Type B pancreatic cell (in vitro differentiated cells): ENCODE results near the gene ZSWIM7. TPM values are rescaled to one million over a fixed set of nuclear protein-coding genes. Genes with fewer than 3 reads are reported as not detected.

Experiments
- DNase-seq: peaks from one replicate; pipeline ENCODE4 v3.0.0; 2021; ENCODE audit warnings: mixed read lengths; ENCODE audit not compliant: unreplicated experiment; ENCODE audit errors: extremely low spot score
- H3K27ac Mint-ChIP-seq: 2 replicates; pipeline ENCODE4 v1.8.0; 2021; ENCODE audit warnings: mild to moderate bottlenecking, mixed read lengths
- H3K27me3 Mint-ChIP-seq: 2 replicates; pipeline ENCODE4 v1.8.0; 2021; ENCODE audit warnings: mixed read lengths
- H3K36me3 Mint-ChIP-seq: 2 replicates; pipeline ENCODE4 v1.8.0; 2021; ENCODE audit warnings: mixed read lengths
- H3K4me1 Mint-ChIP-seq: one replicate; pipeline ENCODE4 v1.8.0; 2021; ENCODE audit warnings: mixed read lengths; ENCODE audit not compliant: unreplicated experiment
- H3K4me3 Mint-ChIP-seq: 2 replicates; pipeline ENCODE4 v1.8.0; 2021; ENCODE audit warnings: mild to moderate bottlenecking, mixed read lengths
- H3K9me3 Mint-ChIP-seq: 2 replicates; pipeline ENCODE4 v1.8.0; 2021; ENCODE audit warnings: mixed read lengths
- CTCF ChIP-seq: fragments of 200-600 bp; sonication (generic); conservative IDR thresholded peaks from 2 replicates; pipeline ENCODE4 v1.5.0; 2021; ENCODE audit warnings: antibody characterized with exemption, mild to moderate bottlenecking
- total RNA-seq: library from RNA; stranded (reverse); gene quantifications from 2 replicates; pipeline ENCODE4 v1.2.1, GENCODE V29; 2021; ENCODE audit warnings: low replicate concordance

ZSWIM7 gene
- total RNA-seq, 1 donor from 2014 or later: 26.4 TPM

DNA sequence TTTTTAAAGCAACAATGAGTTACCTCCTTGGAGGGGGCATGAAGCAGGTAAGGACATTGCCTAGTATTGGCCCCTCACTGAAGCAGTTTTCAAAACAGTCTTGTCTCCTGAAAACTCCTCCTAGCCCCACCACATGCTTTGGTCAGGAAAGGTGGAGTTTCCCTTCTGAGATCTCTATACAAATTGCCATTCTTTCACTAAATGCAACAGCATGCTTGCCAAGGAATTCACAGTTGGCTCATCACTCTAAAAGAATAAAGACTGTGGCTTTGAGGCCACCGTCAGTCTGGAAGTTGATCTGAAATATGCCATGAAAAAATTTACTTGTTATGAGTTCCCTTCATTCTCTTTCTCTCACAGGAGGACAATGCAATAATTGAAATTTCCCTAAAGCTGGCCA lies 4.3 kb upstream of the ZSWIM7 start:
- Mint-ChIP-seq H3K4me1 (peaks cover 12% of the 10 kb centered on the region), H3K9me3 (no peaks in the 10 kb centered on the region), H3K36me3 (peaks cover 44% of the 10 kb centered on the region), H3K27me3 (no peaks in the 10 kb centered on the region), H3K4me3 (no peak overlapping the region), H3K27ac (no peak overlapping the region)
- DNase-seq: no peak
- TF ChIP-seq CTCF: no peak

DNA sequence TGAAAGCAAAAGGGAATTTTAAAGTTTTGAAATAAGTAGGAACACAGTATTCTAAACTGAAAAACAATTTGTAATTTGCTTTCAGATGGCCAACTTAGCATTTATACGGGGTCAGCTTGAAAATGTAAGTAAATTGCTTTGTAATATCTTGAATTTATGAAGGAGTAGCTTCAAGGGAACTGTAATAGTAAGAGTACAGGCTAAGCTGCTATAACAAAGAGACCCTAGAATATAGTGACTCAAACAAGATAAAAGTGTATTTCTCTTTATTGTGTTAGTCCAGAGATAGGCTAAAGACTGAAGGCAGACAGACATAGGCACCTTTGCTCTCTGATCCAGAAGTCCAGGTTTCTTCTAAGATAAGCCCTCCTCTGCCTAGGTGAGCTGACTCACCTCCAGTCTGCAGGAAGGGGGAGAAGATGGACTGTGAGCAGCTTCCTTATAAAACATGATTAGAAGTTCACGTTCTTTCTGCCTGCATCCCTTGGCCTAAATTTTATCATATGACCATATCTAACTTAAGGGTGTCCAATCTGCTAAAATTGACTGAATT lies 3.3 kb upstream of the ZSWIM7 start:
- TF ChIP-seq CTCF: no peak
- Mint-ChIP-seq H3K9me3 (no peaks in the 10 kb centered on the region), H3K36me3 (peaks cover 34% of the 10 kb centered on the region), H3K27me3 (no peaks in the 10 kb centered on the region), H3K4me3 (no peak overlapping the region), H3K27ac (no peak overlapping the region), H3K4me1 (peaks cover 12% of the 10 kb centered on the region)
- no peak for DNase-seq

- H3K36me3 Mint-ChIP-seq: peaks cover 34% of the 10 kb centered on the region
- H3K9me3 Mint-ChIP-seq: no peaks in the 10 kb centered on the region
- no peak for DNase-seq
- peaks cover 12% of the 10 kb centered on the region for H3K4me1 Mint-ChIP-seq
- H3K4me3 Mint-ChIP-seq: peak overlapping the region; percentile 92
- no peak for TF ChIP-seq CTCF
- H3K27ac Mint-ChIP-seq: peak overlapping the region; percentile 84
- H3K27me3 Mint-ChIP-seq: no peaks in the 10 kb centered on the region
Measured at GRCh38 chr17:16001226-16001897, 1.9 kb upstream of the ZSWIM7 start.

DNA sequence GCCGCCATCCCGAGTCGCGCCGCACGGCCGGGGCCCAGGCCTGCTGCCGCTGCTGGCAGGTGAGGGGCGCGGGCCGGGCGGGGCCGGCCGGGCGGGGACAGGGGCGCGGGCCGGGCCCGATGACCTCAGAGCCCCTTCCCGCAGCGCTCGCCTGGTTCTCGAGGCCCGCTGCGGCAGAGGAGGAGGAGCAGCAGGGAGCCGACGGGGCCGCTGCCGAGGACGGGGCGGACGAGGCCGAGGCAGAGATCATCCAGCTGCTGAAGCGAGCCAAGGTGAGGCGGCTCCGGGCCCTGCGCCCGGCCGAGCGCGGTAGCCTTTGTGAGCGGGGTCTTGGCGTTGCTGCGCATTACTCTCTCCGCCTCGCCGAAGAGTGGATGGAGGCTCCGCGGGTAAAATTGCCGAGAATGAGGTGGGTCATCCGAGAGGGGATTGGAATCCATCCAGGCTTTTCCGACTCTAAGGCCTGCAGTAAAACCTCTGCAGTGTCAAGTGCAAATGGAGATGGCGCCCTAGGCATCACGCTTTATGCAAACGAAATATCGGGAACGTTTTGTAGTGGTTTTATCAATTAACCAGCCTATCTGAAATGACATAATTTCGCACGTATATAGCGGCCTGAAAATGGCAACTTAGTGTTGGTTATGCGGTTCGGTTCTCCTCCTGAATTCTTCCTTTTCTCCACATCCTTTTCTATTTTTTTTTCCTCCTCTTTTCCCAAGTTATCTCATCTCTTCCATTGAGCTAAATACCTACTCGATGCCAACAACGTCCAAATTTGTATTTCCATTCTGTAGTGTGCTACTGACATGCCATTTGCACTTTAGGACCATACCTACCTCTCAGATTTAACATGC lies 697 bp upstream of the ZSWIM7 start:
- TF ChIP-seq CTCF: no peak
- DNase-seq: no peak
- H3K36me3 Mint-ChIP-seq: peaks cover 32% of the 10 kb centered on the region
- H3K27me3 Mint-ChIP-seq: no peaks in the 10 kb centered on the region
- no peaks in the 10 kb centered on the region for H3K9me3 Mint-ChIP-seq
- H3K4me1 Mint-ChIP-seq: peaks cover 12% of the 10 kb centered on the region
- peak overlapping the region; percentile 92 for H3K4me3 Mint-ChIP-seq
- peak overlapping the region; percentile 84 for H3K27ac Mint-ChIP-seq

DNA sequence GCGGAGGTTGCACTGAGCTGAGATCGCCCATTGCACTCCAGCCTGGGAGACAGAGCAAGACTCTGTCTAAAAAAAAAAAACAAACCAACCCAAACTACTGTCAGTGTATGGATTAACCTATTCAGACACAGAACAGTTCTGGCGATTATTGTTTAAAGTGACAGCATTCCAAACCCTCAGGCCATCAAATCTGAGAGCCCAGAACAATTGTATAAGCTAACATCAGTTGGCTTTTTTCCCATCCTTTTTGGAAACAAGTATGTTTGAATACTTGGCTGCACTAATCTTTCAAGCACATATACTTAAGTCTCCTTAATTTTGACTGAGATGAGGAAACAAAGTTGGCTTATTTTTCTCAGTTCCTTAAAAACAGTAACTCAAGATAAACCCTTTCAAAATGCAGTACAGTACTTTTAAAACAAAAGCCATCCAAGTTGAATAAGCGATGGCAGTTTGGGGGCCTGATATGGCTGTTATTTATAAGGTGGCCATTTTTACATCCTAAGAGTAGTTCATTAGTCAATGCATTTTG lies 1.4 kb downstream of the ZSWIM7 start:
- Mint-ChIP-seq H3K27me3 (no peaks in the 10 kb centered on the region), H3K27ac (peak overlapping the region; percentile 99), H3K36me3 (peaks cover 23% of the 10 kb centered on the region), H3K4me3 (peak overlapping the region; percentile 97), H3K4me1 (peaks cover 12% of the 10 kb centered on the region), H3K9me3 (no peaks in the 10 kb centered on the region)
- no peak for TF ChIP-seq CTCF
- DNase-seq: no peak
